NB4 (cell line): ENCODE measurements around the gene HINT1.
"Not testable (repeated sequence)": the region's sequence is repeated elsewhere in the genome, so short reads cannot be mapped to it uniquely, and the experiment has no call there.

Experiments
- DNase-seq: peaks from one replicate; pipeline ENCODE4 v3.0.0; 2010; ENCODE audit warnings: low read depth
- H3K4me3 ChIP-seq: one replicate; pipeline ENCODE4 v1.5.1; 2011; ENCODE audit warnings: mild to moderate bottlenecking, low read depth, low read length, moderate library complexity
- MYC ChIP-seq: IDR thresholded peaks from 2 replicates; pipeline ENCODE4 v1.6.1; 2011; ENCODE audit warnings: low read depth, low read length
- POLR2A ChIP-seq: IDR thresholded peaks from 2 replicates; pipeline ENCODE4 v1.6.1; 2011; ENCODE audit warnings: mild to moderate bottlenecking; ENCODE audit not compliant: insufficient read length; ENCODE audit errors: extremely low read depth
- TF ChIP-seq, protein P1 (sequence below): IDR thresholded peaks from 2 replicates; pipeline ENCODE4 v1.6.1; 2011; ENCODE audit warnings: low read depth, low read length
- TF ChIP-seq, protein P2 (sequence below): IDR thresholded peaks from one replicate; pipeline ENCODE4 v1.5.1; 2012; ENCODE audit warnings: low read depth, low read length

HINT1 gene

DNA sequence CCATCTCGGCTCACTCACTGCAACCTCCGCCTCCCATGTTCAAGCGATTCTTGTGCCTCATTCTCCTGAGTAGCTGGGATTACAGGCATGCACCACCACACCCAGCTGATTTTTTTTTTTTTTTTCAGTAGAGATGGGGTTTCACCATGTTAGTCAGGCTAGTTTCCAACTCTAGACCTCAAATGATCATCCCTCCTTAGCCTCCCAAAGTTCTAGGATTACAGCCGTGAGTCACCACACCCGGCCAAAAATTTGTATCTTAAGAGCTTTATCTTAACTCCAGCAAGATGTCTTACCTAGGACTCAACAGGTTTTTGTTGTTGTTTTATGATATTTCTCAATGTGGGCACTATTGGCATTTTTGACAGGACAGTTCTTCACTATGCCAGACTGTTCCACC lies 33.6 kb upstream of the HINT1 start:
- TF ChIP-seq POLR2A (no peak), MYC (no peak)
- TF ChIP-seq, protein P1, sequence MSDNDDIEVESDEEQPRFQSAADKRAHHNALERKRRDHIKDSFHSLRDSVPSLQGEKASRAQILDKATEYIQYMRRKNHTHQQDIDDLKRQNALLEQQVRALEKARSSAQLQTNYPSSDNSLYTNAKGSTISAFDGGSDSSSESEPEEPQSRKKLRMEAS, result no peak
- TF ChIP-seq, protein P2, sequence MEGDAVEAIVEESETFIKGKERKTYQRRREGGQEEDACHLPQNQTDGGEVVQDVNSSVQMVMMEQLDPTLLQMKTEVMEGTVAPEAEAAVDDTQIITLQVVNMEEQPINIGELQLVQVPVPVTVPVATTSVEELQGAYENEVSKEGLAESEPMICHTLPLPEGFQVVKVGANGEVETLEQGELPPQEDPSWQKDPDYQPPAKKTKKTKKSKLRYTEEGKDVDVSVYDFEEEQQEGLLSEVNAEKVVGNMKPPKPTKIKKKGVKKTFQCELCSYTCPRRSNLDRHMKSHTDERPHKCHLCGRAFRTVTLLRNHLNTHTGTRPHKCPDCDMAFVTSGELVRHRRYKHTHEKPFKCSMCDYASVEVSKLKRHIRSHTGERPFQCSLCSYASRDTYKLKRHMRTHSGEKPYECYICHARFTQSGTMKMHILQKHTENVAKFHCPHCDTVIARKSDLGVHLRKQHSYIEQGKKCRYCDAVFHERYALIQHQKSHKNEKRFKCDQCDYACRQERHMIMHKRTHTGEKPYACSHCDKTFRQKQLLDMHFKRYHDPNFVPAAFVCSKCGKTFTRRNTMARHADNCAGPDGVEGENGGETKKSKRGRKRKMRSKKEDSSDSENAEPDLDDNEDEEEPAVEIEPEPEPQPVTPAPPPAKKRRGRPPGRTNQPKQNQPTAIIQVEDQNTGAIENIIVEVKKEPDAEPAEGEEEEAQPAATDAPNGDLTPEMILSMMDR, result no peak
- H3K4me3 ChIP-seq, result no peak overlapping the region
- DNase-seq, result no peak

DNA sequence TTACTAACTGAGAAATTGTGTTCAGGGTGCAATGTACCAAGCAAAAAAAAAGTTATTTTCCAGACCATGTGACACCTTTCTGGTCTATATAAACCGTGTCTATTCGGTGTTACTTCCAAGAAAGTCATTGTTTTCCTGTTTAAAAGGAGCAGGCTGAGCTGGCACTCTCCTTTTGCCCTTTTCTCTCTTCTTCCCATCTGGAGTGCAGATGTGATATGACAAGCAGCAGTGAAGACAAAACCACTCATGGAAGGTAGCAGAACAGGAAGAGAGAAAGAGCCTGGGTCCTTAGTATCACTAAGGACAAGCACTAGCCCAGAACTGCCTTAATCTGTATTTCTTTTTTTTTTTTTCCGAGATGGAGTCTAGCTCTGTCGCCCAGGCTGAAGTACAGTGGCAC lies 31.3 kb upstream of the HINT1 start:
- no peak for DNase-seq
- H3K4me3 ChIP-seq, result no peak overlapping the region
- TF ChIP-seq, protein P1, result no peak
- TF ChIP-seq POLR2A (no peak), MYC (no peak)
- TF ChIP-seq, protein P2, result no peak

DNA sequence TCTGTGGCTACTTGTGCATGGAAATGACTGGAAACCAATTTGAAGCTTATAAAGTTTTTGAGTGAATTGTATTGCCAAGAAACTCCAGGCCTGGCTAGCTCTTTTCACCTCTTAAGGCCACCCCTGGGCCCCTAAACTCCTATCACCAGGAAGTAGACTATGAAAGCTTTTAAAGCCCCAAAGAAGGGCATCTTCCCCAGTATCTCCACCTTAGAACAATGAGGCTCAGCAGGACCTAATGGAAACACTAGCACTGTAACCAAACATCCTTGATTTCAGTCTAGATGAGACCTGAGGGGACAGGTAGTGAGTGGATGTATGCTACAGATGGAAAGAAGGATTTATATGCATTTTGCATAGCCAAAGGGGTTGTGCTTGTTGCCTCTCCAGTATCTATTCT lies 30.6 kb upstream of the HINT1 start:
- no peak for TF ChIP-seq MYC
- no peak for DNase-seq
- H3K4me3 ChIP-seq, result no peak overlapping the region

DNA sequence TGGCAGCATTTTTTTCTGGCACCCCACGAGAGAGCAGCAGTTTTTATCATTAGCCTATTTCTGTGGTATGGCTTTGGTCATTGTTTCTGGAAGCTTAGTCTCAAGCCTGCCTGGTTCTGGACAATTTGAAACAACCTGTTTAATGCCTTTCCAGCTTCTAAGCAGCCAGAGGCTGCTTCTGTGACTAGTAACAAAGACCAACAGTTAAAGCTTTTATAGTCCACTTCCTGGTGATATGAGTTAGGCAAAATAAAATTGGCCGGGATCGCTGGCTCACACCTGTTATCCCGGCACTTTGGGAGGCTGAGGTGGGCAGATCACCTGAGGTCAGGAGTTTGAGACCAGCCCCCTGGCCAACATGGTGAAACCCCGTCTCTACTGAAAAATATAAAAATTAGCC lies 29.7 kb upstream of the HINT1 start:
- DNase-seq, result no peak
- TF ChIP-seq MYC (no peak), POLR2A (no peak)
- TF ChIP-seq, protein P2, result no peak
- TF ChIP-seq, protein P1, result no peak
- no peak overlapping the region for H3K4me3 ChIP-seq

DNA sequence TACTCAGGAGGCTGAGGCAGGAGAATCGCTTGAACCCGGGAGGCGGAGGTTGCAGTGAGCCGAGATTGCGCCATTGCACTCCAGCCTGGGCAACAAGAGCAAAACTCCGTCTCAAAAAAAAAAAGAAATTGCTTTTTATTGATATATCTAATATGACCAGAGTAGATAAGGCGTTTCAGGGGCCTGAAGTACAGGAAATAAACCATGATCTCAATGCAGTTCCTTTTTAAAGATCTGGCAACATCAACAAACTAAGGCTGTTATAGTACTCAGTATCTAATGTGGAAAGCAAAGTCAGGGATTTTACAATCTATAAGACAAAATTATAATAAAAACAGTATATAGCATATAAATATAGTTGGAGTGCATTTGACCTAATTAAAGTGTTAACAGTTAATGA lies 28.8 kb upstream of the HINT1 start:
- H3K4me3 ChIP-seq, DNase-seq: not testable (repeated sequence)

DNA sequence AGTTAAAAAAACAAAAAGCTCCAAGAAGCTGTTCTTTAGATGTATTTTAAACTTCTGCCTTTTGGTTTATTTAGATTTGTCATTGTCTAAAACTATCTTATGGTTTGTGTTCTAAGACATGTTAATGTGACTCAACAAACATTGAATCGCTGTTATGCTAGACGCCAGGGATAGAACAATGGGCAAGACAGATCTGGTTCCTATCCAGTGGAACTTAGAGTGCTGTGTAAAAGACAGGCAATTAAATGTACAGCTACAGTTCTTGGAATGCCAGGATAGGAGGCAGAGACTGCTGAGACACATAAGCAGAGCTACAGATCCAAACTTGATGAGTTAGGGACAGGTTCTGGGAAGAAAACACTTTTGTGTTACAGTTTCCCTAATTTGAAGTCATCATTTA lies 28.1 kb upstream of the HINT1 start:
- TF ChIP-seq, protein P1, result no peak
- no peak for TF ChIP-seq POLR2A
- DNase-seq, result no peak
- H3K4me3 ChIP-seq, result no peak overlapping the region

DNA sequence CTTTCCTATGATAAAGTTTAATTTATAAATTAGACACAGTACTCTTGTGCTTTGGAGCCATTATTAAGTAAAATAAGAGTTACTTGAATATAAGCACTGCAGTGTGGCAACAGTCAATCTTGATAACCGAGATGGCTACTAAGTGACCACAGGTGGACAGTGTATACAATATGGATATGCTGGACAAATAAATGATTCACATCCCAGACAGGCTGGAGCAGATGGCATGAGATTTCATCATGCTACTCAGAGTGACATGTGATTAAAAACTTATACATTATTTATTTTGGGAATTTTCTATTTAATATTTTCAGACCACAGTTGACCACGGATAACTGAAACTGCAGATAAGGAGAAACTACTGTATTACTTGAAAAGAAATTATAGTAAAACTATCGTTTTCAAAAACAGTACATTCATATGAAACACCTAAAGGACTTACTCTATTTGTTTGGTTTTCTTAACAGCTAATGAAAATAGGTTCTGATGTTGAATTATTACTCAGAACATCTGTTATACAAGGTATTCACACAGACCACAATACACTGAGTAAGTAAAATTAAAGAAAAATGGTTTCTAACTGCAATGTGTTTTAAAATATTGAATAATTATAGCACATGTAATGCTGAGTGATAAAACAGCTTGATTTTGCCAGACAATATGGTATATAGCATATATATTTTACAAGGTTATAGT lies 21.7 kb upstream of the HINT1 start:
- no peak for DNase-seq
- TF ChIP-seq, protein P1, result no peak
- TF ChIP-seq, protein P2, result no peak
- TF ChIP-seq MYC, result no peak
- TF ChIP-seq POLR2A, result no peak
- no peak overlapping the region for H3K4me3 ChIP-seq
